ENCODE data around the gene JPH2.

DNA sequence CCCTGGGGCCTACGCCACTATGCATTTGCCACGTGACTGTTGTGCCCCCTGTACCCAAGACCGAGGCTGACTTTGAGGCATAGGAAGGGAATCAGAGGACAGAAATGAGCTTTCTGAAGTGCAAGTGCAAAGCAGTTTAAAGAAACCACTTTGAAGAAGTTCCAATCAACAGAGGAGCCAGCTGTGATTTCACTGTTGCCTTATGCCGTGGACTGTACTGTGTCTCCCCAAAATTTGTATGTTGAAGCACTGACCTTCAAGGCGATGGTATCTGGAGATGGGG lies 111.1 kb downstream of the JPH2 start:
- TF ChIP-seq, protein P1, sequence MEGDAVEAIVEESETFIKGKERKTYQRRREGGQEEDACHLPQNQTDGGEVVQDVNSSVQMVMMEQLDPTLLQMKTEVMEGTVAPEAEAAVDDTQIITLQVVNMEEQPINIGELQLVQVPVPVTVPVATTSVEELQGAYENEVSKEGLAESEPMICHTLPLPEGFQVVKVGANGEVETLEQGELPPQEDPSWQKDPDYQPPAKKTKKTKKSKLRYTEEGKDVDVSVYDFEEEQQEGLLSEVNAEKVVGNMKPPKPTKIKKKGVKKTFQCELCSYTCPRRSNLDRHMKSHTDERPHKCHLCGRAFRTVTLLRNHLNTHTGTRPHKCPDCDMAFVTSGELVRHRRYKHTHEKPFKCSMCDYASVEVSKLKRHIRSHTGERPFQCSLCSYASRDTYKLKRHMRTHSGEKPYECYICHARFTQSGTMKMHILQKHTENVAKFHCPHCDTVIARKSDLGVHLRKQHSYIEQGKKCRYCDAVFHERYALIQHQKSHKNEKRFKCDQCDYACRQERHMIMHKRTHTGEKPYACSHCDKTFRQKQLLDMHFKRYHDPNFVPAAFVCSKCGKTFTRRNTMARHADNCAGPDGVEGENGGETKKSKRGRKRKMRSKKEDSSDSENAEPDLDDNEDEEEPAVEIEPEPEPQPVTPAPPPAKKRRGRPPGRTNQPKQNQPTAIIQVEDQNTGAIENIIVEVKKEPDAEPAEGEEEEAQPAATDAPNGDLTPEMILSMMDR (IDR thresholded peaks at IDR 0.05; ENCODE audit: insufficient read depth, low read length): no peak
- TF ChIP-seq, protein P2, sequence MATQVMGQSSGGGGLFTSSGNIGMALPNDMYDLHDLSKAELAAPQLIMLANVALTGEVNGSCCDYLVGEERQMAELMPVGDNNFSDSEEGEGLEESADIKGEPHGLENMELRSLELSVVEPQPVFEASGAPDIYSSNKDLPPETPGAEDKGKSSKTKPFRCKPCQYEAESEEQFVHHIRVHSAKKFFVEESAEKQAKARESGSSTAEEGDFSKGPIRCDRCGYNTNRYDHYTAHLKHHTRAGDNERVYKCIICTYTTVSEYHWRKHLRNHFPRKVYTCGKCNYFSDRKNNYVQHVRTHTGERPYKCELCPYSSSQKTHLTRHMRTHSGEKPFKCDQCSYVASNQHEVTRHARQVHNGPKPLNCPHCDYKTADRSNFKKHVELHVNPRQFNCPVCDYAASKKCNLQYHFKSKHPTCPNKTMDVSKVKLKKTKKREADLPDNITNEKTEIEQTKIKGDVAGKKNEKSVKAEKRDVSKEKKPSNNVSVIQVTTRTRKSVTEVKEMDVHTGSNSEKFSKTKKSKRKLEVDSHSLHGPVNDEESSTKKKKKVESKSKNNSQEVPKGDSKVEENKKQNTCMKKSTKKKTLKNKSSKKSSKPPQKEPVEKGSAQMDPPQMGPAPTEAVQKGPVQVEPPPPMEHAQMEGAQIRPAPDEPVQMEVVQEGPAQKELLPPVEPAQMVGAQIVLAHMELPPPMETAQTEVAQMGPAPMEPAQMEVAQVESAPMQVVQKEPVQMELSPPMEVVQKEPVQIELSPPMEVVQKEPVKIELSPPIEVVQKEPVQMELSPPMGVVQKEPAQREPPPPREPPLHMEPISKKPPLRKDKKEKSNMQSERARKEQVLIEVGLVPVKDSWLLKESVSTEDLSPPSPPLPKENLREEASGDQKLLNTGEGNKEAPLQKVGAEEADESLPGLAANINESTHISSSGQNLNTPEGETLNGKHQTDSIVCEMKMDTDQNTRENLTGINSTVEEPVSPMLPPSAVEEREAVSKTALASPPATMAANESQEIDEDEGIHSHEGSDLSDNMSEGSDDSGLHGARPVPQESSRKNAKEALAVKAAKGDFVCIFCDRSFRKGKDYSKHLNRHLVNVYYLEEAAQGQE (IDR thresholded peaks at IDR 0.05; ENCODE audit: insufficient replicate concordance, low read depth): no peak
- TF ChIP-seq POLR2AphosphoS5 (IDR thresholded peaks at IDR 0.05; ENCODE audit: low read depth): no peak

Data from HL-60 (cell line).